Stimulated activated CD4-positive, alpha-beta T cell treated with anti-CD3 and anti-CD28 coated beads, Interleukin-15, amount 100 ng/mL, for 48 hours (primary cell): ENCODE data around the gene ZFPM1.
"Not testable (repeated sequence)": the region's sequence is repeated elsewhere in the genome, so short reads cannot be mapped to it uniquely, and the experiment has no call there.

Source experiments
- DNase-seq, 2 donors: peaks; one replicate each; pipeline ENCODE4 v3.0.0-alpha.2; 2020; ENCODE audit warnings: low read depth in 2 of 2

Gene ZFPM1

DNA sequence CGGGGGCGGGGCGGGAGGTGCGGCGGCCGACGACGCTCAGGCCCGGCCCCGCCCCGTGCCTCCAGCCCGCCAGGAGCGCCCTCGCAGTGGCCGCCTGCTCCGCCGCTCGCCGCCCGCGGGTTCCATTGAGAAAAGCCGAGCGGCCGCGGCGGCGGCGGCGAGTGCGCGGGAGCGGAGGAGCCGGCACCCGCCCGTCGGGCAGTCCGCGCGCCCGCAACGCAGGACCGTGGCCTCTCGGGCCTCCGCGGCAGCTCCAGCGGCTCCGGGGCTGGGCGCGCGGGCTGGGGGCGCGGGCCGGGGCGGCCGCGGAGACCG is at the start of gene ZFPM1:
Gene ZFPM1 (plus strand): TSS at position 64 of the 315 bp plus-strand sequence. CDS start 359 bp downstream, outside the sequence.
- no peak for DNase-seq

DNA sequence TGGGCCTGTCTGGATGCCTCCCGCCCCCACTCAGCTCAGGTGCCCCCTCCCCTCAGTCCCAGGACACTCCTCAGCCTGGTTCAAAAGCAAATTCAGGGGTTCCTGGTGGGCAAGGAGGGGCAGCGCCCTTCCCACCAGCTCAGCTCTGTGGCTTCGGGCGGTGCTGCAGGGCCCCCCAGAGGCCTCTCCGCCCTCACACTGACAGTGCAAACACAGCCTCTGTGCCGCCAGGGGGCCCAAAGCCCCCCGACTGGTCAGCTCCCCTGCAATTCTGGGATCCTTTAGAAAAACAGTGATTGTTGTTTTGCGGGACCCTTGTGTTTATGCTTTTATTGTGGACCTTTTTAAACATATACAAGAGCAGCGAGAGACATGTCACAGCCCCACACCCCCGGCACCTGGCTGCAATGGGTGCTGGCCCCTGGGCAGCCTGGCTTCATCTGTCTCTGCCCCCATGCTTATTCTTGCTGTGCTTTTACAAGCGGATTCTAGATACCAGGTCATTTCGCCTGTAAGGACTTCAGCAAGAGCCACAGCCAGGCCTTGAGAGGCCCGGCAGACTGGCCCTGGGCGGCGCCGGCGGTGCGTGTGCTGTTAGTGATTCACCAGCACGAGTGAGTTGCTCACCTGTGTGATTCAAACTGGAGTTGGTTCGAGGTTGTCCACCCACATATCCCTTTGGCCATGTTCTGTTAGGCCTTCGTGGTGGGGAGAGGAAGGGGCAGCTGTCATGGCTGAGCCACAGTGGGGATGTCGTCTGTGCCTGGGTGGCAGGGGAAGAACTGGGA is 49.1 kb upstream of the ZFPM1 start:
- no peak for DNase-seq

DNA sequence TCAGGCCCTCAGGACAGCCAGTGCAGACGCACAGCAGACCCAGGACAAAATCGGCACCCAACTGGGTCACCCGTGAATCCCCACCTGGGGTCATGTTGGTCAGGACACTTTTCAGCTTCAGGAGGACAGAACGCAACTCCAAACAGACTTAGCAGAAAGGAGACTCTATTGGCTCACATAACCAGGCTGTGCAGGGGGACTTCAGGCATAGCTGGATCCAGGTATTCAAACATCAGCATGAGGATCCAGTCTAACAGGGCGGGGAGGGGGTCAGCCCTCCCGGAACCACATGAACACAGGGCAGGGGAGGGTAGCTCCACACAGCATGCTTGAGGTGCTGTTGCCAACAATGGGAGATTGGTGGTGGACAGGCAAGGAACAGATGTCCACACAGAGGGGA is 48.3 kb upstream of the ZFPM1 start:
- DNase-seq, result no peak

DNA sequence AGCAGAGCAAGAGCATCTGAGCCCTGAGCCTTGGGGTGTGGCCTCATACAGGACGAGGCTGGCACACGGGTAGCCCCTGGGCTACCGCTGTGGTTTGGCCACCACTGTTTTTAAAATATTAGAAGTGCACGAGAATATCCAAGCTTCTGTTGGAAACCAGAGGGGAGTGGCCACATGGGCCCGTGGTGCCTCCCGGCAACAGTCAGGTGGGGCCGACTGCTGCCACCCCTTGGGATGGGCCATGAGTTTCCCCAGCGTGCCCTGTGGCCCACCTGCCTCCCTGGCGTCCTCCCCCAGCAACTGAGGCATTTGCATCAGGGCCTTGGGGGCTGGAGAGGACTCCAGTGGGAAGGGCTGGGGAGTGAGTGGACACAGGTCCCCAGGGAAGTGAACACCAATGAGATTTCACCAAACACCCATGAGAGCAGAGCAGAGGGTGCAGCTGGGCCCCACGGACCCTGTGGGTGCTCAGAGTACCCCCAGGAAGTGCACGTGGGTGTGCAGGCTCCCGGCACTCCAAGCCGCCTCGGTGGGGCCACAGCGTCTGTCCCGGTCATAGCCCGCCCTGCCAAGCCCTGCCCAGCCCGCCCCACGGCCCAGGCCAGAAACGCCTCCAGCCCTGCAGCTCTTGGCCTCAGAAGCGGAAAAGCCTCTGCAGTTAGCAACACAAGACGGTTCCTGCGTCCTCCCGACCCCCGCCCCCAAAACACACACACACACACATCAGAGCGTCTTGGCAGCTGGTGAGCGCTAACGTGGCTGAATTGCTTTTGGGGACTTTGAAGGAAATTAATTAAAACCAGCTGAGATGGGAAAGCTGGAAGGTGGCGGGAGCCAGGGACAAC is 47.6 kb upstream of the ZFPM1 start:
- no peak for DNase-seq

DNA sequence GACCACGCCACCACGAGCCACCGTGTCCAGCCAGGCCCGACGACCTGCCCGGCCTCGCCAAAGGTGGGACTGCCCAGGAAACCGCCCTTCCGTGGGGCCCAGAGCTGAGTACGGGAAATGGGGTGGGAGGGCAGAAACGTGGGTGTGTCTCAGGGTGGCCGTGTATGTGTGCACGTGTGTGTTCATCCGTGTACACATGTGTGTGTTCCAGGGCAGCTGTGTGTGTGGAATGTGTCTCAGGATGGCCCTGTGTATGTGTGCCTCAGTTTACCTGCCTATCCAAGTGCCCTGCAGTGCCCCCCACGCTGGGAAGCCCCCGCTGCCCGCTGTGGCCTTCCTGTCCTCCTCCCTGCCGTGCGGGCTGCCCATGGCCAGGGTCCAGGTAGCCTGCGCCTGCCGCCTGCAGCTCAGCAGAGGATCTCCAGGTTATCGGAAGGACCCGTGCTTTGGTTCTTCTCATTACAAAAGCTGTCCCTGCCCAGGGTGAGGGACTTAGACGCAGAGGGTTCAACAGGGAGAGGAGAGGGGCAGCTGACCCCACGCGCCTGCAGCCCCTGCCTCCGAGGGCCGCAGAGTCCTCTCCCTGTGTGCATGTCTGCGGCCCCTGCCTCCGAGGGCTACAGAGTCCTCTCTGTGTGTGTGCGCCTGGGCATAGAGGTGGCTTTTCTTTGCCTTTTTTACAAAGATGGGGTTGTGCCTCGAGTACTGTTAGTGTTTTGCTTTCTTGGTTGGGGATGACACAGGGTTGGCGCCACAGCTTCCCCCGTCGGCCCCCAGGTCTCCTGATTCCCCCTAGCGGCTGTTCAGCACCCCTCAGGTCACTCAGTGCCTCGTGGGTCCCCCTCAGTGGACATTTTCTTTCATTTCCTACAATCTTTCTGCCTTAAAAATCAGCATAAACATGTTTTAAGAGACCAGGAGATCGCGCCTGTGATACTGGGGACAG is 46.7 kb upstream of the ZFPM1 start:
- no peak for DNase-seq

DNA sequence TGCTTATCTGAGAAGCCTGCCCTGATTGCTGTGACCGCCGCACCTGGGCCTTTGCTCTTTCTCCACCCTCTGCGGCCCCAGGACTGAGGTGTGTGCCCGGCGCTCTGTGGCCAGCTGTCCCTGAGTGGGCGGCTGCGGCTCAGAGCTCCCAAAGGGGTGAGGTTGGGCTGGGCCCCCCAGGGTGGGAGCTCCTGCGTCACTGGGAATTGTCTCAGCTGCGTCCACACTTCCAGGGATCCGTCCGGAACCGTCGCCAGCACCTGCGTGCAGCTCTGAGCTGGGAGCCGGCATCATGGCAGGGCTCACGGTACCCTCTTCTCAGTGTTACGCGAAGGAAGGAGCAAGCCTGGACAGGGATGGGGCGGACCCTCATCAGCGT is 46.0 kb upstream of the ZFPM1 start:
- no peak for DNase-seq

DNA sequence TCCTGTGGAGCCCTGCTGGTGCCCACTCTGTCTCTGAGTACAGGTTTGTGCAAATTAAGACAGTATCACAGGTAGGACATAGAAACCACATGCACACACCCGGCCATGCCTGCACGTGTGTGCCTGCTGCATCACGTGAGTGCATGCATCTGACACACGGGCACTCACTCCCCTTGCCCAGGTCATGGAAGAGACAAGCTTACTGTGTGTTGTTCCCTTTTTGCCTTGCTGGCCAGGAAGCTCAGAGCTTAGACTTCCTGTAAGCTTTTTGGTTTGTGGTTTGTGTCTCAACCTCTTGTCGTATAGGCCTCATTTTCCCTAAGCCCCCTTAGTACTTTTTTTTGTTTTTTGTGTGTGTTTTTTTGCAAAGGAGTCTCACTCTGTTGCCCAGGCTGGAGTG is 45.3 kb upstream of the ZFPM1 start:
- DNase-seq, result no peak

DNA sequence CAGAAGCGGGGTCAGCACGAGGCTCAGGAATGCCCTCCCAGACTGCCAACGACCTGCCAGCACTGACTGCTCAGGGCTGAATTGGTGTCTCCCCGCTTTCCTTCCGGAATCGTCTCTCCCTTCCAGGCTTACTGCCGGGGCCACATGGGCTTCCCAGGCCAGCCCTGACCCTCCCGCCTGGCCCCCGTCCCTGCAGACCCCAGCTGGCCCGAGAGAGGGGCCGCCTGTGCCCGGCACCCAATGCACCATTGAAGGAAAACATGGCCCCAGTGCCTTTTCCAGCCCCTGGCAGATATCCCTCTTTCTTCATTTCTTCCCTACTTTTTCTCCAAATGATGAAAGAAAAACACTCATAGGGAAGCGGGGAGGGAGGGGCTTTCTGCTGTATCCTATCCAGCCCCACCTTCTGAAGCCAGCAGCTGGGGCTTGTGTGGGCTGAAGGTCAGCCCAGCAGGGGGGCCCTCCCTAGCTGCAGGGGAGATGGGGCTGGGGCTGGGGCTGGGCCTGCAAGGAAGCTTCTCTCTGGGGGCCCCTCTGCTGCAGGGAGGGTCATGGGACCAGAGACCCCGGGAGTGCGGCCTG is 44.4 kb upstream of the ZFPM1 start:
- no peak for DNase-seq

DNA sequence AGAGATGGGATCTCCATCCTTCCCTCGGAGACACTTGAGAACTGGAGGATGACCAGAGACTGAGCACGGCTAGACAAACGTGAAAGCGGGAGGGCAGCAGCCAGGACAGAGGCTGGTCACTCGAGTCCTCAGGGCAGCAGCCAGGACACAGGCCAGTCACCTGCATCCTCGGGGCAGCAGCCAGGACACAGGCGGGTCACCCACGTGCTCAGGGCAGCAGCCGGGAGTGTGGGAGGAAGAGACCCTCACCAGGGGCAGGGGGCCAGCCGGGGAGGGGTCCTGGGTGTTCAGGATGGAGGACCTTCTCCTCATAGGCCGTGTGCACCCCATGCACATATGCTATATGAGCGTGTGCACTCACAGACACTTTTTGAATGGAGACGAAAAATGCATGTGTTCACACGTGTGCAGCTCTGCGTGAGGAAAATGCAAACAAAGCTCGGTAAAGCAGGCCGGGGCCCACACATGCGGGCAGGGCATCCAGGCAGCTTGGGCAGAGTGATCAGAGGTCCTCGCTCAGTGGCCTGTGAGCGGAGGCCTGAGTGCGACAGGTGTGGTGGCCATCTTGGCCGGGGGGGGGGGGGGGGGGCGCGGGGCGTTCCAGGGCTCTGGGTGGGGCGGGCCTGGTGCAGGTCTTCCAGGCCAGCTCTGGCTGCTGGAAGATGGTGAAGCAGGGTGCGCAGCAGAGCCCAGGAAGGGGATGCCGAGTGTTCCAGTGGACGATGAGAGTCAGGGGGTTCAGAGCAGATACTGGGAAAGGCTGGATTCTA is 43.6 kb upstream of the ZFPM1 start:
- DNase-seq, result no peak

DNA sequence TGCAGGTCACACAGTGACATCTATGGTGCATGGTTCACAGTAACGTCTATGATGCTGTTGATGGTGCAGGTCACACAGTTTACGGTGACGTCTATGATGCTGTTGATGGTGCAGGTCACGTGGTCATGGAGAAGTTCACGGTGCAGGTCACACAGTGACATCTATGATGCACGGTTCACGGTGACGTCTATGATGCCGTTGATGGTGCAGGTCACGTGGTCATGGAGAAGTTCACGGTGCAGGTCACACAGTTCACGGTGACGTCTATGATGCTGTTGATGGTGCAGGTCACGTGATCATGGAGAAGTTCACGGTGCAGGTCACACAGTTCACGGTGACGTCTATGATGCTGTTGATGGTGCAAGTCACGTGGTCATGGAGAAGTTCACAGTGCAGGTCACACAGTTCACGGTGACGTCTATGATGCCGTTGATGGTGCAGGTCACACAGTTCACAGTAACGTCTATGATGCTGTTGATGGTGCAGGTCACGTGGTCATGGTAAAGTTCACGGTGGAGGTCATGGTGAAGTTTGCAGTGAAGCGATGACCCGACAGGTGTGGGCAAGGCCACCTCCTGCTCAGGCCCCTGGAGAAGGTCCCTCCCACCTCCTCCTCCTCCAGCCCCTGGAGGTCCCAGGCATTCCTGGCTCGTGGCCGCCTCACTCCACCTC is 42.6 kb upstream of the ZFPM1 start:
- DNase-seq, result not testable (repeated sequence)

DNA sequence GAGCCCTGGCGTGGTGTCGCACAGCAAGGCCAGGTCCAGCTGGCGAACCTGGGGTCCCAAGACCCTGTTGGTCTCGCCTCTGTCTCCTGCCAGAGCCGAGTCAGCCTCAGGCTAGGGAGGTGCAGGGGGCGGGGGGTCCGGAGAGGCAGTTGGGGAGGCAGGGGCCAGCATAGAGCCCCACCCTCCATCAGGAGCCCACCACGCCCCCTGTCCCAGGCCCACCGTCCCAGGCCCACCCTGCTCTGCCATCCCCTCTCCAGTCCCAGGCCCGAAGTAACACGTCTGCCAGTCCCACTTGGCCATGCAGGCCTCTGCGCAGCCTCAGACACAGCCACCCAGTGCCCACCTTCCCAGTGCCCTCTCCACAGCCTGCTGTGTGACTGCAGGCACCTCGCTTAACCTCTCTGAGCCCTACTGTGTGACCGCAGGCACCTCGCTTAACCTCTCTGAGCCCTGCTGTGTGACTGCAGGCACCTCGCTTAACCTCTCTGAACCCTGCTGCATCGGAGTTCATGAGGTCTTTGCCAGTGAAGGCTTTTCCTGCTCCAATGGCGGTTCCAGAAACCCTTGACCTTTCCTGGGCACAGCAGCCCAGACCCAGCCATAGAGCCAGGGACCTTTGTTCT is 41.0 kb upstream of the ZFPM1 start:
- no peak for DNase-seq

DNA sequence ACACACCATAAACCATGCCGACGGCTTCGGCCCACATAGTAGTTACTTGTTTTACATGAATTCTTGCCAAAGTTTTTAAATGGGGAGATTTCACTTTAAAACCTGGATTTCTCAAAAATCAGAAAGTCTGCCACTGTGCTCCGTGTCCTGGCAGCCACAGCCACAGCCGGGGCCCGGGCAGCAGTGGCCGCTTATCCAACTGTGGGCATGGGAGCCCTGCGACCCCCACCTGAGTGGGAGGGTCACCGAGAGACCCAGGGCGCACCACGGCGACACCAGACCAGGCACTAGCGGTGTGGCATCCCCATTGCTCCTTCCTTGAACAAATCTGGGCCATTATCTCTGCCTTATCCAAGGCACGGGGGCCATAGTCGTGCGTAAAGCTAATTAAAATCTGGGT is 40.3 kb upstream of the ZFPM1 start:
- DNase-seq, result no peak

DNA sequence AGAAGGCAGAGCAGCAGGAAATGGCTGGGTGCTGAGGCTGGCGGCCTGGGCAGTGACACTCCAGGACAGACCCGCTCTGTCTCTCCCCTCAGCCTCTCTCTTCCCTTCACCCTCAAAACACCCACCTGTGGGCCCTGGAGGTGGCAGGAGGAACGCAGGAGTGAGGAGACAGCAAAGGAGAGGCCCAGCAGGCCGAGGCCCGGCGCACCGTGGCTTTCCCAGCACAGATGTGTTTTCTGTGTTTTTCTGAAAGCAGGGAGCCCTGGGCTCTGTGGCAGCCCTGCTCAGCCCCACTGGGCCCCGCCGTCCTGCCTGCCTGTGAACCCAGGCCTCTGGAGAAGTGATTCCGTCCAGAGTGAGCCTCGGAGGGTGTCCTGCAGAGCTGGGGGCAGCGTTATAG is 39.8 kb upstream of the ZFPM1 start:
- DNase-seq, result no peak

DNA sequence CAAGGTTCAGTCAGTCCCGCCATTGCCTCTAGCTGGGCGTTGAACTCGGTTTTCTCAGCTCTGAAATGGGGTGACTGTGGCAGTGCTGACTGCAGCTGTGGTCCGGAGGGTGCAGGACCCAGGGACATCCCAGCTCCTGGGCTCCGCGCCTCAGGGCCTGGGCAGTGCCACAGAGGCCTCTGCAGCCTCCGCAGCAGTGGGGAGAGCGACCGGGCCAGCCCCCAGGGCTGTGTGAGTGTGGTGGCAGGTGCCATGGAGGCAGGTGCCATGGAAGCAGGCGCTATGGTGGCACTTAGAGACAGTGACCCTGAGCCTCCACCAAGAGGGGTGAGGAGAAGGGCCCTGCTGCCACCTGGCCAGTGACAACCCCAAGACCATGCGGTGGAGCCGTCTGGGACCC is 39.4 kb upstream of the ZFPM1 start:
- no peak for DNase-seq

DNA sequence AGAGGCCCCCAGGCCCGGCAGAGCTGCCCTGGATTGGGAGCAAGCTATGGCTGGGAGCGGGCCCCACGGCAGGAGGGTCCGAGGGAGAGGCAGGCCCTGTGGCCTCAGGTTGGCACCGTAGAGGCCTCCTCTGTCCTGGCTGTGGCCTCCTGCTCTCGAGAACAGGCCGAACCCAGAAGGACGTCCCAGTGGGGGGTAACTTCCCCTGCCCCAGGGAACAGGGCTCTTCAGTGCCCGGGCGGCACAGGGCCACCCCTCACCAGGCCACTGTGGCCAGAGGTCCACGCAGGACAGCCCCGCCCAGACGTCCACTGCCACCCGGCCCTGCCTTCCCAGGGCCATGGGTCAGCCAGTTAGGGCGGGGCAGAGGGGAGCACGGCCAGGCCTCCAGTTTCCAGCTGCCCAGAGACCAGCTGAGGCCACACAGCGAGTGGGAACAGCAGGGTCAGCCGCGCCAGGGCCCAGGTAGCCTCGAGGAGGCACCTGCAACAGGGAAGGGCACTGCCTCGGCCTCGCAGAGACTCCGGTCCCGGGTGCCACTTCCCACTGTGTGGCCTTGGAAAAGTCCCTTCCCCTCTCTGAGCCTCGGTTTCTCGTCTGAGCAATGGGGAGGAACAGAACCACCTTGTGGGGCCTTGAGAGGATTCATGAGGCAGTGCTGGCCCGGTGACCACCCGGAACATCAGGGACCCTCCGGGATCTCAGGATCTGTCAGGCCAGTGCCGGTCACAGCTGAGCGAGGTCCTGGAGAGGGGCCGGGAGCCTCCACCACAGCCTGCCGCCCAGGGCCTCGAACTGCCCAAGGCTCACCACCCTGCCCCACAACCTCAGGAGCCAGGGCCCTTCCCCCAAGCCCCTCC is 38.3 kb upstream of the ZFPM1 start:
- no peak for DNase-seq

DNA sequence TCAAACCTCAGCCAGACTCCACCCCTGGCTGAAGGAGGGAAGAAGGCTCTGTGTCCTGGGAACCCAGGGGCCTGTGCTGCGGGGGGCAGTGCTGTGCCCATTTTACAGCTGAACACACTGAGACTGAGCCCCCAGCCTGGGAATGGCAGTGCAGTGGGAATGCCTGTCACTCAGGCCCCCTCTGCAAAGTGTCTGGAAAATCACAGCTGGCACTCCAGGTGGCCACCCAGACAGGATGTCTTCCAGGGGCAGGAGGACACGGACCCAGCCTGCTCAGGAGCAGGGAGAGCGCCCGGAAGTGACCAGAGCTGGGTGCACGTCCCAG is 37.7 kb upstream of the ZFPM1 start:
- no peak for DNase-seq

DNA sequence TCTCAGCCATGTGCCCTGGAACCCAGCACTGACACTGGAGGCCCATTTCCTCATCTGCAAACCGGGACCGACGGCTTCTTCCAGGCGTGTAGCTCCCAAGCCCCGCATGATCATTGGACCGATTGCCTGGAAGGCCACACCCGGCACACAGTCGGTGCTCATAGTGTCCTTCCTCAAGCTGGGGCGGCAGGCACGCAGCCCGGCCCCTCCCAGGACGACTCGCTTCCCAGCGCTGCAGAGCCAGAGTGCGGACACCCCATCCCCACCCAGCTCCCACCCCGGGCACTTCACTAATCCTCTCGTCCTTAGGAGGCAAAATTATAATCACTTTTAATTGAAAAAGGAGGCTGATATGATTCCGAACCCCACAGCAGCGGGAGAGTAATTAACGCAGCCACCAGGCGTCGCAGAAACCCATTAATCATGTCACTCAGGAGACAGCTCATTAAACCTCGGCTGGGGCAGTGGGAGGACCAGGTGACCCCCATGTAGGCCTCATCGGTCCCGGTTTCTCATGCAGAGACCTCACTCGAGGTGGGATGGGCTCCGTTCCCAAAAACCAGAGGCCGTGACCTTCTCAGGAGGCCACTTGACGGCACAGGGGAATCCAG is 37.3 kb upstream of the ZFPM1 start:
- DNase-seq, result no peak

DNA sequence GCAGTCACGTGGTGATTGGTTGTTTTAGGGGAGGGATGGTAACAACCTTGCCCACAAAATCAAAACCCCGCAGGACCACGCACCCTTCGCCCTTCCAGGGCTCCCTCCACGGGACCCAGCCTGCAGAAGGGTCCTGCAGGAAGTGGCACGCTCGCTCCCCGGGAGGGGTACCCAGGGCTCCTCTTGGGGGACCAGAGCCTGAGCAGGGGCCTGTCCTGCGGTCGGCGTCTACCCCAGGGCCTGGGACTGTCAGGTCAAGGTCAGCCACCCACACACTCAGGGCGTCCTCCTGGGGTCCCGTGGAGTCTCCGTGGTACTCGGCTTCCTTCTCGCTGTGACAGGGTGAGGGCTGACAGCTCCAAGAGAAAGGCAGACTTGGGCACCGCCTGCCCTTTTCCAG is 36.4 kb upstream of the ZFPM1 start:
- no peak for DNase-seq
